Endodermal cell (in vitro differentiated cells): ENCODE measurements around the gene PAIP2. TPM values are rescaled to one million over a fixed set of nuclear protein-coding genes. Genes with fewer than 3 reads are reported as not detected.

Experiments used
- DNase-seq: peaks from one replicate; pipeline ENCODE4 v3.0.0-alpha.2; 2017
- H3K27ac ChIP-seq: 2 replicates; pipeline ENCODE4 v1.5.1; 2013; ENCODE audit warnings: mild to moderate bottlenecking, low read depth, low read length, moderate library complexity
- H3K27me3 ChIP-seq: 2 replicates; pipeline ENCODE4 v1.6.1; 2013; ENCODE audit warnings: mild to moderate bottlenecking, low read length, moderate library complexity; ENCODE audit not compliant: insufficient read depth, control insufficient read depth, poor library complexity, severe bottlenecking
- H3K36me3 ChIP-seq: 2 replicates; pipeline ENCODE4 v1.7.0; 2013; ENCODE audit warnings: mild to moderate bottlenecking, low read length, moderate library complexity; ENCODE audit not compliant: control insufficient read depth, insufficient read depth
- H3K4me1 ChIP-seq: one replicate; pipeline ENCODE4 v1.7.0; 2013; ENCODE audit warnings: low read length; ENCODE audit not compliant: control insufficient read depth, insufficient read depth
- H3K4me3 ChIP-seq: 2 replicates; pipeline ENCODE4 v1.5.1; 2013; ENCODE audit warnings: mild to moderate bottlenecking, low read length, moderate library complexity
- H3K9ac ChIP-seq: 2 replicates; pipeline ENCODE4 v1.6.1; 2013; ENCODE audit warnings: mild to moderate bottlenecking, low read length, moderate library complexity; ENCODE audit not compliant: poor library complexity, severe bottlenecking; ENCODE audit errors: extremely low read depth
- H3K9me3 ChIP-seq: 2 replicates; pipeline ENCODE4 v1.6.1; 2013; ENCODE audit warnings: mild to moderate bottlenecking, low read length, moderate library complexity; ENCODE audit not compliant: control insufficient read depth
- H3K27ac Mint-ChIP-seq: 2 replicates; pipeline ENCODE4 v1.8.0; 2020; ENCODE audit warnings: mixed read lengths
- H3K27me3 Mint-ChIP-seq: 2 replicates; pipeline ENCODE4 v1.8.0; 2021; ENCODE audit warnings: mild to moderate bottlenecking, mixed read lengths; ENCODE audit not compliant: insufficient read depth
- H3K36me3 Mint-ChIP-seq: 2 replicates; pipeline ENCODE4 v1.8.0; 2020; ENCODE audit warnings: low read depth, mixed read lengths
- H3K4me1 Mint-ChIP-seq: 2 replicates; pipeline ENCODE4 v1.8.0; 2020; ENCODE audit warnings: mixed read lengths
- H3K4me3 Mint-ChIP-seq: 2 replicates; pipeline ENCODE4 v1.8.0; 2020; ENCODE audit warnings: mild to moderate bottlenecking, moderate library complexity, mixed read lengths
- H3K9me3 Mint-ChIP-seq: 2 replicates; pipeline ENCODE4 v1.8.0; 2020; ENCODE audit warnings: mild to moderate bottlenecking, mixed read lengths
- CTCF ChIP-seq: fragments of 200-600 bp; sonication (generic); conservative IDR thresholded peaks from 2 replicates; pipeline ENCODE4 v1.5.0; 2021; ENCODE audit warnings: antibody characterized with exemption, mild to moderate bottlenecking
- WGBS, 2 experiments: methylation state at CpG; one replicate each; pipeline versions ENCODE4 v1.1.5 to v1.1.7; 2013; ENCODE audit warnings: missing lambda C conversion rate in 2 of 2, mixed read lengths in 1 of 2; ENCODE audit not compliant: insufficient coverage in 1 of 2, insufficient read length in 1 of 2; 5-methylcytosine and 5-hydroxymethylcytosine counted together
- total RNA-seq, 2 donors: library from RNA; stranded (reverse); fragmentation: NEBNext Ultra II Directional in 1 of 2; extraction: Animal tissue kit (Norgen Biotek cat#: 25700) in 1 of 2; gene quantifications; 2 replicates in 1 of 2; 3 replicates in 1 of 2; pipeline ENCODE4 v1.2.1, GENCODE V29; 2021

PAIP2 gene
- total RNA-seq, 2 donors from 2014 or later: 128 to 142 TPM

DNA sequence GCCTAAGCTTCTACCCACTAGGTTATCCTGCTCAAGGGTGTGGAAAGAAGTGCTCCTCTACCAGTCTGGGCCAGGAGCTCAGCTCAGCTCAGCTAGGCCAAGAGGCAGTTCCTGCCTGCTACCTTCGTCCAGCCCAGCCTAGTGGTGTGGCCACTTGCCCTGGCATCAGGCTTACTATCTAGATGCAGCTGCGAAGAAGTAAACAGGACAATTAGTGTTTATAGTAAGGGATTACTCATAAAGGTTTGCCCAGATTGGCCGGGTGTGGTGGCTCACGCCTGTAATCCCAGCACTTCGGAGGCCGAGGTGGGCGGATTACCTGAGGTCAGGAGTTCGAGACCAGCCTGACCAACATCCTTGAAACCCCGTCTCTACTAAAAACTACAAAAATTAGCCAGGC, 75.0 kb downstream of the PAIP2 start:
- Histone ChIP-seq H3K36me3 (peaks cover 4% of the 10 kb centered on the region), H3K27me3 (no peaks in the 10 kb centered on the region), H3K27ac (no peak overlapping the region), H3K4me3 (no peak overlapping the region), H3K9ac (no peak overlapping the region), H3K9me3 (no peaks in the 10 kb centered on the region), H3K4me1 (peaks cover 13% of the 10 kb centered on the region)
- 96 to 97% methylated on average over 9 of the region's 9 CpGs for WGBS, 2 experiments
- no peaks in the 10 kb centered on the region for H3K9me3 Mint-ChIP-seq
- no peak overlapping the region for H3K4me3 Mint-ChIP-seq
- H3K36me3 Mint-ChIP-seq: peaks cover 14% of the 10 kb centered on the region
- no peak overlapping the region for H3K27ac Mint-ChIP-seq
- H3K27me3 Mint-ChIP-seq: no peaks in the 10 kb centered on the region
- DNase-seq: no peak
- H3K4me1 Mint-ChIP-seq: peaks cover 27% of the 10 kb centered on the region
- no peak for TF ChIP-seq CTCF

DNA sequence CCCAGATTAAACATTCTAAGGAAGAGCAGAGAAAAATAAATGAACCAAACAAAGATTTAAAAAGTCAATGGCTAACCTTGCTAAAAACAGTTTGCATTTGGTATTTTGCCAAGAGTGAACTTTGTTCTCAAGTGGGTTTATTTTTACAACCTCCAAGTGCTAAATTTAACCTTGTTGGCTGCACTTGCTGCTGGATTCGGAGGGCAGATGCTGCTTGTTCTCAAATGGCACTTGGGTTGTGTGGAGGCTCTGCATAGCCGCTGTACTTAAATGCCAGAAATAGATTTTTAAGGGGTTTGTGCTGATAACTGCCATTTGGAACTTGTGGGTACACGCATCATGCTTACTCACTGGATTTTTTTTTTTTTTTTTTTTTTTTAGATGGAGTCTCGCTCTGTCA, 75.6 kb downstream of the PAIP2 start:
- no peak overlapping the region for H3K27ac ChIP-seq
- H3K36me3 ChIP-seq: no peaks in the 10 kb centered on the region
- no peak overlapping the region for H3K4me3 Mint-ChIP-seq
- peaks cover 13% of the 10 kb centered on the region for H3K4me1 ChIP-seq
- TF ChIP-seq CTCF: no peak
- no peak overlapping the region for H3K4me3 ChIP-seq
- H3K27me3 ChIP-seq: no peaks in the 10 kb centered on the region
- DNase-seq: no peak
- H3K36me3 Mint-ChIP-seq: peaks cover 15% of the 10 kb centered on the region
- no peaks in the 10 kb centered on the region for H3K9me3 ChIP-seq
- no peaks in the 10 kb centered on the region for H3K9me3 Mint-ChIP-seq
- no peaks in the 10 kb centered on the region for H3K27me3 Mint-ChIP-seq
- peaks cover 30% of the 10 kb centered on the region for H3K4me1 Mint-ChIP-seq
- H3K9ac ChIP-seq: no peak overlapping the region
- 91 to 100% methylated on average over 1 to 4 of the region's 4 CpGs for WGBS, 2 experiments
- H3K27ac Mint-ChIP-seq: no peak overlapping the region

- 75% methylated on average over 1 of the region's 1 CpG; no CpG with 5 or more reads in 1 of the 2 experiments for WGBS, 2 experiments
- peaks cover 15% of the 10 kb centered on the region for H3K36me3 Mint-ChIP-seq
- H3K27ac Mint-ChIP-seq: no peak overlapping the region
Measured at GRCh38 chr5:139418793-139419192, 77.1 kb downstream of the PAIP2 start.

More at GRCh38 chr5:139418793-139419192, 77.1 kb downstream of the PAIP2 start:
- H3K4me1 ChIP-seq: peaks cover 13% of the 10 kb centered on the region
- DNase-seq: no peak
- Mint-ChIP-seq H3K4me3 (no peak overlapping the region), H3K27me3 (no peaks in the 10 kb centered on the region), H3K9me3 (no peaks in the 10 kb centered on the region), H3K4me1 (peaks cover 31% of the 10 kb centered on the region)
- H3K36me3 ChIP-seq: peaks cover 7% of the 10 kb centered on the region
- H3K4me3 ChIP-seq: no peak overlapping the region
- H3K27ac ChIP-seq: no peak overlapping the region
- TF ChIP-seq CTCF: no peak
- no peaks in the 10 kb centered on the region for H3K9me3 ChIP-seq
- no peaks in the 10 kb centered on the region for H3K27me3 ChIP-seq
- peak overlapping the region; percentile 22 for H3K9ac ChIP-seq

Other genes starting within 250 kb of the PAIP2 start
- 10 to 100 TPM; 17.2 to 20.2 TPM for gene SIL1, start 143.5 kb upstream of the PAIP2 start, total RNA-seq
- gene MATR3, start 48.1 kb upstream of the PAIP2 start, total RNA-seq: 100 to 1,000 TPM; 250 to 279 TPM
- gene SLC23A1, start 41.4 kb downstream of the PAIP2 start, total RNA-seq: under 1 TPM; 0.35 to 0.93 TPM
- gene MZB1, start 48.1 kb downstream of the PAIP2 start, total RNA-seq: under 1 TPM; 0.57 to 0.60 TPM
- 1 to 10 TPM; 4.8 to 6.6 TPM for gene PROB1, start 53.2 kb downstream of the PAIP2 start, total RNA-seq
- 10 to 100 TPM in 1 of 2 donors, 1 to 10 TPM in 1; 9.8 to 10.6 TPM for gene SPATA24, start 62.2 kb downstream of the PAIP2 start, total RNA-seq
- gene DNAJC18, start 97.7 kb downstream of the PAIP2 start, total RNA-seq: 10 to 100 TPM; 21.8 to 26.6 TPM
- under 1 TPM in 1 of 2 donors, not detected in 1; 0.62 TPM for gene ECSCR, start 120.9 kb downstream of the PAIP2 start, total RNA-seq
- not detected for gene SMIM33, start 129.2 kb downstream of the PAIP2 start, total RNA-seq
- gene STING1, start 140.9 kb downstream of the PAIP2 start, total RNA-seq: under 1 TPM in 1 of 2 donors, not detected in 1; 0.20 TPM
- 100 to 1,000 TPM; 172 to 202 TPM for gene UBE2D2, start 219.5 kb downstream of the PAIP2 start, total RNA-seq